Esophagus squamous epithelium (tissue), 4 donors: ENCODE data around the gene FBXL7.

Source experiments
- POLR2A ChIP-seq, 4 donors: fragments of 450-650 bp; IDR thresholded peaks; one replicate each; pipeline ENCODE4 v1.6.1; 2017; ENCODE audit warnings: antibody characterized with exemption in 4 of 4, mild to moderate bottlenecking in 4 of 4, moderate library complexity in 3 of 4
- TF ChIP-seq, protein P1 (sequence below), 6 experiments: fragments of 450-650 bp in 4 of 6; fragments of 200-600 bp in 2 of 6; sonication (generic) in 2 of 6; IDR thresholded peaks; one replicate each; pipeline ENCODE4 v1.5.1; 2016 to 2019; ENCODE audit warnings: antibody characterized with exemption in 6 of 6, mild to moderate bottlenecking in 4 of 6, moderate library complexity in 4 of 6

DNA sequence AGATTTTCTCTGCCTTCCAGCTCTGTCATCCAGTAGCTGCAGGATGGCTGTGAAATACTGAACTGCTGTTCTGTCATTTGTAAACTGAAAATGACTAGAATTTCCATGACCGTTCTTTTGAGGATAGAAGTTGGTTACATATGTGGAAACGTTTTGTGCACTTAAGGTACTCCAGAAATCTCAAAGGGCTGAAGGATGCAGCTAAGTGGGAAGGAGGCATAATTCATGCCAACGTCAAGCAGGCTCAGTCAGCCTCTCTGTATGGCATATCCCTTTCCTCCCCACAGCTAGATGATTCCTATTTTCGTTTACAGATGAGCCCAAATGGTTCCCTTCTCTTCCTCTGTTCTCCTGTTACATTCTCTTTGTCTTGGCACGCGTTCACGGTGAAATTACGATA is 257.6 kb downstream of the FBXL7 start:
- TF ChIP-seq, protein P1, sequence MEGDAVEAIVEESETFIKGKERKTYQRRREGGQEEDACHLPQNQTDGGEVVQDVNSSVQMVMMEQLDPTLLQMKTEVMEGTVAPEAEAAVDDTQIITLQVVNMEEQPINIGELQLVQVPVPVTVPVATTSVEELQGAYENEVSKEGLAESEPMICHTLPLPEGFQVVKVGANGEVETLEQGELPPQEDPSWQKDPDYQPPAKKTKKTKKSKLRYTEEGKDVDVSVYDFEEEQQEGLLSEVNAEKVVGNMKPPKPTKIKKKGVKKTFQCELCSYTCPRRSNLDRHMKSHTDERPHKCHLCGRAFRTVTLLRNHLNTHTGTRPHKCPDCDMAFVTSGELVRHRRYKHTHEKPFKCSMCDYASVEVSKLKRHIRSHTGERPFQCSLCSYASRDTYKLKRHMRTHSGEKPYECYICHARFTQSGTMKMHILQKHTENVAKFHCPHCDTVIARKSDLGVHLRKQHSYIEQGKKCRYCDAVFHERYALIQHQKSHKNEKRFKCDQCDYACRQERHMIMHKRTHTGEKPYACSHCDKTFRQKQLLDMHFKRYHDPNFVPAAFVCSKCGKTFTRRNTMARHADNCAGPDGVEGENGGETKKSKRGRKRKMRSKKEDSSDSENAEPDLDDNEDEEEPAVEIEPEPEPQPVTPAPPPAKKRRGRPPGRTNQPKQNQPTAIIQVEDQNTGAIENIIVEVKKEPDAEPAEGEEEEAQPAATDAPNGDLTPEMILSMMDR (IDR thresholded peaks at IDR 0.05): no peak
- TF ChIP-seq POLR2A (IDR thresholded peaks at IDR 0.05): no peak
